Liver (tissue), 9 donors: ENCODE results near the gene CCER1. TPM values are rescaled to one million over a fixed set of nuclear protein-coding genes. Genes with fewer than 3 reads are reported as not detected.

Experiments
- DNase-seq: peaks from one replicate; pipeline ENCODE4 v3.0.0-alpha.2; 2017; ENCODE audit warnings: low spot score
- H3K27ac ChIP-seq, 2 donors: one replicate each; pipeline ENCODE4 v1.7.0; 2013; ENCODE audit warnings: inconsistent platforms in 2 of 2, low read length in 2 of 2, control low read depth in 1 of 2, low read depth in 1 of 2, mild to moderate bottlenecking in 1 of 2
- H3K27me3 ChIP-seq, 4 donors: one replicate each; pipeline versions ENCODE4 v1.6.1 to v1.7.0; 2013; ENCODE audit warnings: low read length in 3 of 4, inconsistent platforms in 1 of 4, mild to moderate bottlenecking in 1 of 4, moderate library complexity in 1 of 4; ENCODE audit not compliant: control insufficient read depth in 4 of 4, insufficient read depth in 4 of 4
- H3K36me3 ChIP-seq, 4 donors: one replicate each; pipeline versions ENCODE4 v1.6.1 to v1.7.0; 2013; ENCODE audit warnings: low read length in 3 of 4, mild to moderate bottlenecking in 3 of 4, low read depth in 1 of 4, moderate library complexity in 1 of 4; ENCODE audit not compliant: control insufficient read depth in 4 of 4, insufficient read depth in 3 of 4
- H3K4me1 ChIP-seq, 4 donors: one replicate each; pipeline versions ENCODE4 v1.6.1 to v1.7.0; 2013; ENCODE audit warnings: low read length in 3 of 4, mild to moderate bottlenecking in 3 of 4, moderate library complexity in 1 of 4; ENCODE audit not compliant: control insufficient read depth in 4 of 4, insufficient read depth in 4 of 4
- H3K4me3 ChIP-seq, 3 donors: one replicate each; pipeline versions ENCODE4 v1.6.1 to v1.7.0; 2013; ENCODE audit warnings: low read length in 3 of 3, control low read depth in 1 of 3, low read depth in 1 of 3, mild to moderate bottlenecking in 1 of 3
- H3K9ac ChIP-seq, 2 donors: one replicate each; pipeline ENCODE4 v1.7.0; 2013; ENCODE audit warnings: low read length in 2 of 2, mild to moderate bottlenecking in 2 of 2, moderate library complexity in 2 of 2, control low read depth in 1 of 2, low read depth in 1 of 2
- H3K9me3 ChIP-seq, 4 donors: one replicate each; pipeline versions ENCODE4 v1.6.1 to v1.7.0; 2013; ENCODE audit warnings: low read length in 3 of 4; ENCODE audit not compliant: control insufficient read depth in 4 of 4
- CTCF ChIP-seq: fragments of 150-350 bp; IDR thresholded peaks from 2 replicates; pipeline ENCODE4 v1.5.1; 2017; ENCODE audit warnings: improper control_type of control experiment, low read depth, low read length; ENCODE audit not compliant: missing input control
- EGR1 ChIP-seq, 2 donors: IDR thresholded peaks; 2 replicates each; pipeline ENCODE4 v1.6.1; 2016 to 2018; ENCODE audit warnings: antibody characterized with exemption in 2 of 2, low read depth in 2 of 2
- FOXA1 ChIP-seq: IDR thresholded peaks from 2 replicates; pipeline ENCODE4 v1.6.1; 2016; ENCODE audit warnings: antibody characterized with exemption
- FOXA2 ChIP-seq: IDR thresholded peaks from 2 replicates; pipeline ENCODE4 v1.6.1; 2016; ENCODE audit warnings: antibody characterized with exemption
- GABPA ChIP-seq, 2 donors: IDR thresholded peaks in 1 of 2; conservative IDR thresholded peaks in 1 of 2; 2 replicates each; pipeline ENCODE4 v1.6.1; 2016; ENCODE audit warnings: antibody characterized with exemption in 2 of 2, mild to moderate bottlenecking in 1 of 2, moderate library complexity in 1 of 2
- HNF4A ChIP-seq, 2 donors: conservative IDR thresholded peaks; 2 replicates each; pipeline ENCODE4 v1.6.1; 2016; ENCODE audit warnings: antibody characterized with exemption in 2 of 2, mild to moderate bottlenecking in 2 of 2
- HNF4G ChIP-seq: IDR thresholded peaks from 2 replicates; pipeline ENCODE4 v1.6.1; 2016; ENCODE audit warnings: antibody characterized with exemption
- JUND ChIP-seq, 2 donors: IDR thresholded peaks; 2 replicates each; pipeline ENCODE4 v1.6.1; 2016; ENCODE audit warnings: antibody characterized with exemption in 2 of 2
- MAX ChIP-seq: IDR thresholded peaks from 2 replicates; pipeline ENCODE4 v1.6.1; 2016; ENCODE audit warnings: antibody characterized with exemption
- NR2F2 ChIP-seq: IDR thresholded peaks from 2 replicates; pipeline ENCODE4 v1.6.1; 2016; ENCODE audit warnings: antibody characterized with exemption
- RAD21 ChIP-seq, 2 donors: IDR thresholded peaks; 2 replicates each; pipeline ENCODE4 v1.6.1; 2016; ENCODE audit warnings: antibody characterized with exemption in 2 of 2, mild to moderate bottlenecking in 2 of 2
- REST ChIP-seq: IDR thresholded peaks from 2 replicates; pipeline ENCODE4 v1.6.1; 2016; ENCODE audit warnings: antibody characterized with exemption, mild to moderate bottlenecking
- RXRA ChIP-seq, 2 donors: IDR thresholded peaks; 2 replicates each; pipeline ENCODE4 v1.6.1; 2017 to 2018; ENCODE audit warnings: antibody characterized with exemption in 2 of 2, mild to moderate bottlenecking in 1 of 2
- SP1 ChIP-seq: IDR thresholded peaks from 2 replicates; pipeline ENCODE4 v1.6.1; 2018; ENCODE audit warnings: antibody characterized with exemption, mild to moderate bottlenecking
- TAF1 ChIP-seq: conservative IDR thresholded peaks from 2 replicates; pipeline ENCODE4 v1.6.1; 2016; ENCODE audit warnings: antibody characterized with exemption, mild to moderate bottlenecking
- YY1 ChIP-seq: IDR thresholded peaks from 2 replicates; pipeline ENCODE4 v1.6.1; 2016; ENCODE audit warnings: antibody characterized with exemption, mild to moderate bottlenecking
- ZBTB33 ChIP-seq: IDR thresholded peaks from 2 replicates; pipeline ENCODE4 v1.6.1; 2016; ENCODE audit warnings: antibody characterized with exemption
- polyA plus RNA-seq, 2 donors: library from polyadenylated mRNA; stranded (reverse) in 1 of 2; unstranded in 1 of 2; fragments of 200-250 nt in 1 of 2; fragments of >200 nt in 1 of 2; fragmentation: Nextera tagmentation in 1 of 2; extraction: Ambion mirVana in 1 of 2; gene quantifications; one replicate each; pipeline versions ENCODE4 v1.2.1 to v1.2.3, GENCODE V29; 2013 to 2015
- total RNA-seq, 2 donors: library from RNA; depleted of rRNA; stranded (reverse); fragments of >200 nt; gene quantifications; one replicate each; pipeline ENCODE4 v1.2.3, GENCODE V29; 2014
- donor health status: healthy.
- donor health status: healthy.
- donor health status: healthy.
- donor health status: healthy.
- donor health status: healthy.

The CCER1 gene
- total and polyA plus RNA-seq, 4 donors: not detected

GRCh38 chr12:90974286-90974685, 19.3 kb upstream of the CCER1 start:
- no peaks in the 10 kb centered on the region for H3K9me3 ChIP-seq
- H3K4me1 ChIP-seq: no peaks in the 10 kb centered on the region
- H3K9ac ChIP-seq: no peak overlapping the region
- no peak for TF ChIP-seq MAX
- TF ChIP-seq CTCF: no peak
- no peak for TF ChIP-seq FOXA1
- TF ChIP-seq REST: no peak
- TF ChIP-seq EGR1 (IDR thresholded peaks at IDR 0.05; ENCODE audit: low read depth in 2 of 2): no peak
- no peak for TF ChIP-seq RAD21 (IDR thresholded peaks at IDR 0.05)
- no peak for TF ChIP-seq GABPA (IDR thresholded peaks at IDR 0.05 in 1 of 2, conservative IDR thresholded peaks at IDR 0.05 in 1 of 2)
- TF ChIP-seq JUND (IDR thresholded peaks at IDR 0.05): no peak
- TF ChIP-seq SP1: no peak
- no peak for TF ChIP-seq HNF4G
- no peak for TF ChIP-seq ZBTB33
- no peak for TF ChIP-seq RXRA (IDR thresholded peaks at IDR 0.05)
- no peak for TF ChIP-seq YY1
- TF ChIP-seq TAF1: no peak
- no peak for TF ChIP-seq NR2F2
- no peak for TF ChIP-seq FOXA2
- no peak for TF ChIP-seq HNF4A (conservative IDR thresholded peaks at IDR 0.05)
- H3K27ac ChIP-seq: no peak overlapping the region
- no peaks in the 10 kb centered on the region for H3K36me3 ChIP-seq
- no peak for DNase-seq
- H3K4me3 ChIP-seq: no peak overlapping the region
- no peaks in the 10 kb centered on the region for H3K27me3 ChIP-seq

GRCh38 chr12:90972226-90972625, 17.2 kb upstream of the CCER1 start:
- Histone ChIP-seq H3K4me1 (no peaks in the 10 kb centered on the region), H3K36me3 (no peaks in the 10 kb centered on the region), H3K9me3 (no peaks in the 10 kb centered on the region), H3K9ac (no peak overlapping the region), H3K4me3 (no peak overlapping the region), H3K27me3 (no peaks in the 10 kb centered on the region), H3K27ac (no peak overlapping the region)
- no peak for DNase-seq
- no peak for TF ChIP-seq NR2F2
- no peak for TF ChIP-seq RAD21 (IDR thresholded peaks at IDR 0.05)
- no peak for TF ChIP-seq JUND (IDR thresholded peaks at IDR 0.05)
- TF ChIP-seq CTCF: no peak
- no peak for TF ChIP-seq SP1
- TF ChIP-seq REST: no peak
